ENCODE measurements around the gene LITAF. TPM values are rescaled to one million over a fixed set of nuclear protein-coding genes. Genes with fewer than 3 reads are reported as not detected.
A peak's percentile ranks its signal among the peaks of the same experiment; 100 is the strongest.

The LITAF gene
- total RNA-seq, 6 experiments from 2014 or later, result 114 to 143 (median 135) TPM

GRCh38 chr16:11566398-11566797 lies 20.3 kb downstream of the LITAF start:
- H3K36me3 Mint-ChIP-seq (ENCODE audit: low read depth), result peaks cover 20% of the 10 kb centered on the region
- H3K4me1 Mint-ChIP-seq (ENCODE audit: low read depth), result peaks cover 30% of the 10 kb centered on the region
- H3K27ac Mint-ChIP-seq, result peak overlapping the region; percentile 18

GRCh38 chr16:11565665-11566064 lies 21.1 kb downstream of the LITAF start:
- no peak for TF ChIP-seq CTCF (IDR thresholded peaks at IDR 0.05)
- peak overlapping the region; percentile 47; the same call in 1 of the 2 replicates for H3K27ac Mint-ChIP-seq
- peaks cover 20% of the 10 kb centered on the region for H3K36me3 Mint-ChIP-seq (ENCODE audit: low read depth)

More at GRCh38 chr16:11566398-11566797, 20.3 kb downstream of the LITAF start:
- TF ChIP-seq CTCF (IDR thresholded peaks at IDR 0.05), result no peak
- no peaks in the 10 kb centered on the region for H3K9me3 Mint-ChIP-seq
- H3K27me3 Mint-ChIP-seq (ENCODE audit: insufficient read depth), result no peaks in the 10 kb centered on the region
- H3K4me3 Mint-ChIP-seq, result no peak overlapping the region
- no peak for DNase-seq

GRCh38 chr16:11564046-11564926 lies 22.4 kb downstream of the LITAF start:
- Mint-ChIP-seq H3K27me3 (ENCODE audit: insufficient read depth) (no peaks in the 10 kb centered on the region), H3K4me3 (no peak overlapping the region), H3K36me3 (ENCODE audit: low read depth) (peaks cover 16% of the 10 kb centered on the region), H3K27ac (peak overlapping the region; percentile 20; the same call in 1 of the 2 replicates), H3K9me3 (no peaks in the 10 kb centered on the region), H3K4me1 (ENCODE audit: low read depth) (peaks cover 42% of the 10 kb centered on the region)
- TF ChIP-seq CTCF (IDR thresholded peaks at IDR 0.05), result no peak
- no peak for DNase-seq

More at GRCh38 chr16:11565665-11566064, 21.1 kb downstream of the LITAF start:
- Mint-ChIP-seq H3K9me3 (no peaks in the 10 kb centered on the region), H3K4me3 (no peak overlapping the region), H3K27me3 (ENCODE audit: insufficient read depth) (no peaks in the 10 kb centered on the region), H3K4me1 (ENCODE audit: low read depth) (peaks cover 37% of the 10 kb centered on the region)
- no peak for DNase-seq

GRCh38 chr16:11563493-11564040 lies 23.2 kb downstream of the LITAF start:
- Mint-ChIP-seq H3K4me1 (ENCODE audit: low read depth) (peaks cover 42% of the 10 kb centered on the region), H3K4me3 (no peak overlapping the region), H3K9me3 (no peaks in the 10 kb centered on the region), H3K27ac (0 out of 2 replicates have a peak overlapping the region, but pooled peaks have one; percentile 36), H3K36me3 (ENCODE audit: low read depth) (peaks cover 15% of the 10 kb centered on the region), H3K27me3 (ENCODE audit: insufficient read depth) (no peaks in the 10 kb centered on the region)
- DNase-seq, result no peak
- no peak for TF ChIP-seq CTCF (IDR thresholded peaks at IDR 0.05)

- no peak overlapping the region for H3K27ac Mint-ChIP-seq
- no peaks in the 10 kb centered on the region for H3K9me3 Mint-ChIP-seq
These were observed 23.8 kb downstream of the LITAF start for GRCh38 chr16:11562941-11563340.

More at GRCh38 chr16:11562941-11563340, 23.8 kb downstream of the LITAF start:
- peaks cover 15% of the 10 kb centered on the region for H3K36me3 Mint-ChIP-seq (ENCODE audit: low read depth)
- no peaks in the 10 kb centered on the region; the same call in 1 of the 2 replicates for H3K27me3 Mint-ChIP-seq (ENCODE audit: insufficient read depth)
- no peak overlapping the region for H3K4me3 Mint-ChIP-seq
- no peak for DNase-seq
- no peak for TF ChIP-seq CTCF (IDR thresholded peaks at IDR 0.05)
- H3K4me1 Mint-ChIP-seq (ENCODE audit: low read depth), result peaks cover 42% of the 10 kb centered on the region

All from HFFc6 (cell line).